Measurements from ENCODE around the gene SLAMF6. TPM values are rescaled to one million over a fixed set of nuclear protein-coding genes. Genes with fewer than 3 reads are reported as not detected.
"Not testable (repeated sequence)": the region's sequence is repeated elsewhere in the genome, so short reads cannot be mapped to it uniquely, and the experiment has no call there.

The SLAMF6 gene
- total and polyA plus RNA-seq, 3 experiments from 2014 or later, result 28.3 to 201 (median 30.7) TPM

GRCh38 chr1:160480781-160481180, 42.3 kb downstream of the SLAMF6 start:
- peaks cover 45 to 59% (median 56%) of the 10 kb centered on the region in 3 donors for H3K4me1 Mint-ChIP-seq
- CTCF ChIA-PET, result interaction anchor here (0.6 to 1.4 kb wide), 3 partner anchors 10 to 104 kb away, joined by 3 to 5 read pairs (median 3); no protein-coding TSS in a partner anchor
- peaks cover 29% of the 10 kb centered on the region for H3K4me1 ChIP-seq (ENCODE audit: insufficient read depth, low read length)
- H3K9me3 ChIP-seq (ENCODE audit: low read length); POLR2A ChIA-PET; H3K4me3 ChIP-seq (ENCODE audit: low read length); H3K27me3 Mint-ChIP-seq; H3K36me3 ChIP-seq (ENCODE audit: insufficient read depth, low read length); H3K27ac ChIP-seq (ENCODE audit: low read depth, low read length); H3K27me3 ChIP-seq (ENCODE audit: insufficient read depth, low read length, poor library complexity, severe bottlenecking): not testable (repeated sequence)
- peaks cover 5 to 32% (median 28%) of the 10 kb centered on the region in 5 donors for H3K9me3 Mint-ChIP-seq
- peak overlapping the region in 6 of 7 donors; percentile 3 to 80 (median 28) for H3K4me3 Mint-ChIP-seq
- H3K36me3 Mint-ChIP-seq, result peaks cover 18 to 21% (median 19%) of the 10 kb centered on the region in 3 donors
- H3K27ac Mint-ChIP-seq, result peak overlapping the region; percentile 63 to 94 (median 78)
- DNase-seq, result peak in 4 of 5 donors; percentile 6 to 76 (median 48)

- H3K9me3 ChIP-seq (ENCODE audit: low read length); CTCF ChIA-PET; H3K4me3 ChIP-seq (ENCODE audit: low read length); H3K27ac ChIP-seq (ENCODE audit: low read depth, low read length); POLR2A ChIA-PET; DNase-seq; H3K27me3 Mint-ChIP-seq; H3K36me3 ChIP-seq (ENCODE audit: insufficient read depth, low read length); H3K27me3 ChIP-seq (ENCODE audit: insufficient read depth, low read length, poor library complexity, severe bottlenecking): not testable (repeated sequence)
- Mint-ChIP-seq H3K9me3 (peaks cover 5 to 32% (median 28%) of the 10 kb centered on the region in 5 donors), H3K4me1 (peaks cover 38 to 50% (median 46%) of the 10 kb centered on the region in 3 donors), H3K27ac (peak overlapping the region in 1 of 8 donors; percentile 40), H3K4me3 (peak overlapping the region in 1 of 7 donors; percentile 10), H3K36me3 (peaks cover 10 to 15% (median 12%) of the 10 kb centered on the region in 3 donors)
- H3K4me1 ChIP-seq (ENCODE audit: insufficient read depth, low read length), result peaks cover 29% of the 10 kb centered on the region
These were observed 44.0 kb downstream of the SLAMF6 start for GRCh38 chr1:160479091-160479490.

- Histone ChIP-seq H3K9me3 (ENCODE audit: low read length) (no peaks in the 10 kb centered on the region), H3K4me3 (ENCODE audit: low read length) (no peak overlapping the region), H3K36me3 (ENCODE audit: insufficient read depth, low read length) (no peaks in the 10 kb centered on the region), H3K4me1 (ENCODE audit: insufficient read depth, low read length) (peaks cover 19% of the 10 kb centered on the region), H3K27ac (ENCODE audit: low read depth, low read length) (no peak overlapping the region), H3K27me3 (ENCODE audit: insufficient read depth, low read length, poor library complexity, severe bottlenecking) (no peaks in the 10 kb centered on the region)
- CTCF ChIA-PET, result interaction anchor here (1.2 to 1.4 kb wide), 2 partner anchors 10 to 19 kb away, joined by 3 to 4 read pairs; no protein-coding TSS in a partner anchor
- H3K36me3 Mint-ChIP-seq, result peaks cover 3 to 11% (median 4%) of the 10 kb centered on the region in 3 donors
- no peak overlapping the region for H3K4me3 Mint-ChIP-seq
- no peak overlapping the region for H3K27ac Mint-ChIP-seq
- H3K9me3 Mint-ChIP-seq, result peaks cover 5 to 16% (median 14%) of the 10 kb centered on the region in 5 donors
- peaks cover under 1 to 7% (median 3%) of the 10 kb centered on the region in 3 donors for H3K4me1 Mint-ChIP-seq
- no peaks in the 10 kb centered on the region for H3K27me3 Mint-ChIP-seq
- POLR2A ChIA-PET, result no interaction called here
- DNase-seq, result no peak
These were observed 48.4 kb downstream of the SLAMF6 start for GRCh38 chr1:160474392-160475242.

- ChIA-PET CTCF (no interaction called here), POLR2A (no interaction called here)
- peaks cover 6 to 8% (median 6%) of the 10 kb centered on the region in 3 donors for H3K4me1 Mint-ChIP-seq
- H3K4me3 Mint-ChIP-seq, result no peak overlapping the region
- Histone ChIP-seq H3K9me3 (ENCODE audit: low read length) (no peaks in the 10 kb centered on the region), H3K36me3 (ENCODE audit: insufficient read depth, low read length) (no peaks in the 10 kb centered on the region), H3K4me1 (ENCODE audit: insufficient read depth, low read length) (peaks cover 19% of the 10 kb centered on the region), H3K27ac (ENCODE audit: low read depth, low read length) (no peak overlapping the region), H3K4me3 (ENCODE audit: low read length) (no peak overlapping the region), H3K27me3 (ENCODE audit: insufficient read depth, low read length, poor library complexity, severe bottlenecking) (no peaks in the 10 kb centered on the region)
- no peaks in the 10 kb centered on the region for H3K36me3 Mint-ChIP-seq
- H3K27me3 Mint-ChIP-seq, result no peaks in the 10 kb centered on the region
- no peak overlapping the region for H3K27ac Mint-ChIP-seq
- DNase-seq, result no peak
- peaks cover 0 to 1% (median 0%) of the 10 kb centered on the region in 5 donors for H3K9me3 Mint-ChIP-seq
These were observed 50.9 kb downstream of the SLAMF6 start for GRCh38 chr1:160472112-160472511.

GRCh38 chr1:160471253-160471652, 51.8 kb downstream of the SLAMF6 start:
- Histone ChIP-seq H3K4me3 (ENCODE audit: low read length) (no peak overlapping the region), H3K4me1 (ENCODE audit: insufficient read depth, low read length) (peaks cover 24% of the 10 kb centered on the region), H3K27ac (ENCODE audit: low read depth, low read length) (no peak overlapping the region), H3K36me3 (ENCODE audit: insufficient read depth, low read length) (no peaks in the 10 kb centered on the region), H3K9me3 (ENCODE audit: low read length) (no peaks in the 10 kb centered on the region), H3K27me3 (ENCODE audit: insufficient read depth, low read length, poor library complexity, severe bottlenecking) (no peaks in the 10 kb centered on the region)
- Mint-ChIP-seq H3K4me3 (no peak overlapping the region), H3K27ac (no peak overlapping the region), H3K36me3 (no peaks in the 10 kb centered on the region), H3K9me3 (no peaks in the 10 kb centered on the region), H3K4me1 (peaks cover 14 to 16% (median 14%) of the 10 kb centered on the region in 3 donors), H3K27me3 (no peaks in the 10 kb centered on the region)
- ChIA-PET POLR2A (no interaction called here), CTCF (interaction anchor here (1.3 kb wide), 1 partner anchor 69 kb away, joined by 4 read pairs; no protein-coding TSS in a partner anchor)
- peak in 2 of 5 donors; percentile 31 to 42 for DNase-seq

GRCh38 chr1:160467576-160467975, 55.5 kb downstream of the SLAMF6 start:
- Histone ChIP-seq H3K27ac (ENCODE audit: low read depth, low read length) (no peak overlapping the region), H3K27me3 (ENCODE audit: insufficient read depth, low read length, poor library complexity, severe bottlenecking) (no peaks in the 10 kb centered on the region), H3K4me3 (ENCODE audit: low read length) (no peak overlapping the region), H3K36me3 (ENCODE audit: insufficient read depth, low read length) (no peaks in the 10 kb centered on the region), H3K4me1 (ENCODE audit: insufficient read depth, low read length) (peaks cover 25% of the 10 kb centered on the region), H3K9me3 (ENCODE audit: low read length) (no peaks in the 10 kb centered on the region)
- H3K9me3 Mint-ChIP-seq, result peaks cover 0 to 4% (median 3%) of the 10 kb centered on the region in 5 donors
- no peak for DNase-seq
- H3K27me3 Mint-ChIP-seq, result no peaks in the 10 kb centered on the region
- peak overlapping the region in 1 of 7 donors; percentile 2 for H3K4me3 Mint-ChIP-seq
- peaks cover 27 to 40% (median 34%) of the 10 kb centered on the region in 3 donors for H3K4me1 Mint-ChIP-seq
- POLR2A ChIA-PET, result no interaction called here
- CTCF ChIA-PET, result no interaction called here
- no peak overlapping the region for H3K27ac Mint-ChIP-seq
- H3K36me3 Mint-ChIP-seq, result peaks cover 0 to 5% (median 1%) of the 10 kb centered on the region in 3 donors

- H3K4me1 ChIP-seq (ENCODE audit: insufficient read depth, low read length), result peaks cover 23% of the 10 kb centered on the region
- peaks cover 27 to 40% (median 34%) of the 10 kb centered on the region in 3 donors for H3K4me1 Mint-ChIP-seq
- ChIA-PET CTCF (interaction anchor here (0.6 kb wide), 1 partner anchor 59 kb away, joined by 3 read pairs; no protein-coding TSS in a partner anchor), POLR2A (interaction anchor here (0.6 kb wide), 2 partner anchors 15 to 16 kb away, joined by 4 read pairs; no protein-coding TSS in a partner anchor)
- peaks cover 0 to 5% (median 1%) of the 10 kb centered on the region in 3 donors for H3K36me3 Mint-ChIP-seq
- H3K36me3 ChIP-seq (ENCODE audit: insufficient read depth, low read length), result no peaks in the 10 kb centered on the region
- H3K9me3 Mint-ChIP-seq, result peaks cover 0 to 4% (median 3%) of the 10 kb centered on the region in 5 donors
- no peak overlapping the region for H3K4me3 ChIP-seq (ENCODE audit: low read length)
- no peak for DNase-seq
- no peaks in the 10 kb centered on the region for H3K27me3 Mint-ChIP-seq
- H3K27me3 ChIP-seq (ENCODE audit: insufficient read depth, low read length, poor library complexity, severe bottlenecking), result no peaks in the 10 kb centered on the region
- no peaks in the 10 kb centered on the region for H3K9me3 ChIP-seq (ENCODE audit: low read length)
- H3K27ac Mint-ChIP-seq, result no peak overlapping the region
- no peak overlapping the region for H3K27ac ChIP-seq (ENCODE audit: low read depth, low read length)
- H3K4me3 Mint-ChIP-seq, result peak overlapping the region in 1 of 7 donors; percentile 38
These were observed 56.1 kb downstream of the SLAMF6 start for GRCh38 chr1:160466961-160467360.

- POLR2A ChIA-PET, result no interaction called here
- Histone ChIP-seq H3K27me3 (ENCODE audit: insufficient read depth, low read length, poor library complexity, severe bottlenecking) (no peaks in the 10 kb centered on the region), H3K36me3 (ENCODE audit: insufficient read depth, low read length) (no peaks in the 10 kb centered on the region), H3K27ac (ENCODE audit: low read depth, low read length) (no peak overlapping the region), H3K9me3 (ENCODE audit: low read length) (no peaks in the 10 kb centered on the region), H3K4me1 (ENCODE audit: insufficient read depth, low read length) (peaks cover 20% of the 10 kb centered on the region), H3K4me3 (ENCODE audit: low read length) (no peak overlapping the region)
- peaks cover 0 to 5% (median 1%) of the 10 kb centered on the region in 3 donors for H3K36me3 Mint-ChIP-seq
- H3K4me3 Mint-ChIP-seq, result no peak overlapping the region
- CTCF ChIA-PET, result interaction anchor here (1.0 kb wide), 1 partner anchor 10 kb away, joined by 3 read pairs; no protein-coding TSS in a partner anchor
- DNase-seq, result no peak
- H3K9me3 Mint-ChIP-seq, result peaks cover 0 to 4% (median 3%) of the 10 kb centered on the region in 5 donors
- H3K4me1 Mint-ChIP-seq, result peaks cover 40 to 55% (median 47%) of the 10 kb centered on the region in 3 donors
- H3K27ac Mint-ChIP-seq, result peak overlapping the region in 1 of 8 donors; percentile 8
- H3K27me3 Mint-ChIP-seq, result peaks cover 0 to 2% of the 10 kb centered on the region in 2 donors
These were observed 57.9 kb downstream of the SLAMF6 start for GRCh38 chr1:160465123-160465522.
